Neural cell (in vitro differentiated cells): Measurements from ENCODE around the gene RAB27A.

ENCODE experiments used
- EP300 ChIP-seq: fragments of 450-650 bp; conservative IDR thresholded peaks from 2 replicates; pipeline ENCODE4 v1.6.1; 2014; ENCODE audit warnings: antibody characterized with exemption, mild to moderate bottlenecking, moderate library complexity; ENCODE audit not compliant: poor library complexity, severe bottlenecking
- TF ChIP-seq, protein P1 (sequence below): fragments of 450-650 bp; IDR thresholded peaks from 2 replicates; pipeline ENCODE4 v1.5.1; 2014; ENCODE audit warnings: antibody characterized with exemption, mild to moderate bottlenecking, moderate library complexity; ENCODE audit not compliant: poor library complexity, severe bottlenecking

DNA sequence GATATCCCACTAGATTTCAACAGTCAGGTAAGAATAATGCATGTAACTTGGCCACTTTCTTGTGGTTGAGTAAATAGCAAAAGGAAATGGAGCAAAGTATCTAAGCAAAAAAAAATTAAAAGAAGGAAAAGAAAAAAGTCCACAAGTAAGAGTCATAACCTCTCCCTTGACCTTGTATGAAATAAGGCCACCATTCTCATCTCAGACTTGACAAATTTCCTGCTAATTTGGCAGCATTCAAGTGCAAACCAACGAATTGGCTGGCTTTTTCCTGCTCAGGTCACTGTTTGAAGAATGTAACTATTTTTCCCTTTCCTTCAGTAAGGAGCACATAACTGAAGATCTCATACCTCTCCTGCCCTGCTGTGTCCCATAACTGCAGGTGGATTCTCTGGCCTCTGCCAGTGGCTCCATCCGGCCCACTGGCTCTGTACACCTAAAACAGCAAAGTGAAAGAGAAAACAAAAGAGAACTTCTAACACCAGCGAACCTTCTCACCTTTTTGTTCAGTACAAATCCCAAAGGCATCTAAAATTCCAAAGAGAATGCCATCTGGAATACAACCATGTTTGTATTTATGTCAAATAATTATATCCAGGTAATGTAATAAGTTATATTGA lies 59.5 kb downstream of the RAB27A start:
- TF ChIP-seq EP300 = no peak
- TF ChIP-seq, protein P1, sequence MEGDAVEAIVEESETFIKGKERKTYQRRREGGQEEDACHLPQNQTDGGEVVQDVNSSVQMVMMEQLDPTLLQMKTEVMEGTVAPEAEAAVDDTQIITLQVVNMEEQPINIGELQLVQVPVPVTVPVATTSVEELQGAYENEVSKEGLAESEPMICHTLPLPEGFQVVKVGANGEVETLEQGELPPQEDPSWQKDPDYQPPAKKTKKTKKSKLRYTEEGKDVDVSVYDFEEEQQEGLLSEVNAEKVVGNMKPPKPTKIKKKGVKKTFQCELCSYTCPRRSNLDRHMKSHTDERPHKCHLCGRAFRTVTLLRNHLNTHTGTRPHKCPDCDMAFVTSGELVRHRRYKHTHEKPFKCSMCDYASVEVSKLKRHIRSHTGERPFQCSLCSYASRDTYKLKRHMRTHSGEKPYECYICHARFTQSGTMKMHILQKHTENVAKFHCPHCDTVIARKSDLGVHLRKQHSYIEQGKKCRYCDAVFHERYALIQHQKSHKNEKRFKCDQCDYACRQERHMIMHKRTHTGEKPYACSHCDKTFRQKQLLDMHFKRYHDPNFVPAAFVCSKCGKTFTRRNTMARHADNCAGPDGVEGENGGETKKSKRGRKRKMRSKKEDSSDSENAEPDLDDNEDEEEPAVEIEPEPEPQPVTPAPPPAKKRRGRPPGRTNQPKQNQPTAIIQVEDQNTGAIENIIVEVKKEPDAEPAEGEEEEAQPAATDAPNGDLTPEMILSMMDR = no peak
